SK-N-SH (cell line): ENCODE results near the gene SERPINA3. TPM values are rescaled to one million over a fixed set of nuclear protein-coding genes. Genes with fewer than 3 reads are reported as not detected.

ENCODE experiments used
- CTCF ChIA-PET: fragments of 300-600, 350-600 bp; formaldehyde crosslinking; extraction: SDS; loops from one replicate; lab custom pipeline; 2021; lab: Yijun Ruan, JAX
- POLR2A ChIA-PET: fragments of 350-600 bp; sonication (Branson Sonifier 250); formaldehyde crosslinking; extraction: SDS; loops from one replicate; lab custom pipeline; 2020; ENCODE audit warnings: antibody characterized with exemption, inconsistent platforms; lab: Yijun Ruan, JAX
- DNase-seq: peaks from one replicate; pipeline ENCODE4 v3.0.0; 2012
- H2AFZ ChIP-seq: fragments of 200-600 bp; sonication (generic); 2 replicates; pipeline ENCODE4 v1.8.1; 2016; ENCODE audit warnings: antibody characterized with exemption, mild to moderate bottlenecking, low read depth
- H3F3A ChIP-seq: fragments of 200-600 bp; sonication (generic); replicated peaks from 2 replicates; pipeline ENCODE3; 2016; ENCODE audit warnings: antibody characterized with exemption, mild to moderate bottlenecking; ENCODE audit not compliant: insufficient read depth
- H3K27ac ChIP-seq, 2 experiments: fragments of 200-500 bp in 1 of 2; fragments of 200-600 bp in 1 of 2; sonication (Bioruptor generic) in 1 of 2; sonication (generic), shearing (Covaris generic) in 1 of 2; 2 replicates each; pipeline versions ENCODE4 v1.5.1 to v1.6.1; 2014 to 2016; ENCODE audit warnings: low read depth in 2 of 2, inconsistent platforms in 1 of 2, low read length in 1 of 2, mild to moderate bottlenecking in 1 of 2, mixed read lengths in 1 of 2
- H3K27me3 ChIP-seq: fragments of 200-600 bp; sonication (generic), shearing (Covaris generic); 2 replicates; pipeline ENCODE4 v1.6.1; 2016; ENCODE audit warnings: mixed run types; ENCODE audit not compliant: insufficient read depth
- H3K36me3 ChIP-seq, 2 experiments: fragments of 200-500 bp in 1 of 2; fragments of 200-600 bp in 1 of 2; sonication (Bioruptor generic) in 1 of 2; sonication (generic) in 1 of 2; replicated peaks in 1 of 2; 2 replicates each; pipeline versions ENCODE3 to v1.5.1; 2014 to 2016; ENCODE audit warnings: low read length in 1 of 2, mild to moderate bottlenecking in 1 of 2; ENCODE audit not compliant: insufficient read depth in 2 of 2, control insufficient read depth in 1 of 2
- H3K4me1 ChIP-seq, 2 experiments: fragments of 200-500 bp in 1 of 2; fragments of 200-600 bp in 1 of 2; sonication (Bioruptor generic) in 1 of 2; sonication (generic), shearing (Covaris generic) in 1 of 2; 2 replicates each; pipeline versions ENCODE4 v1.5.1 to v1.6.1; 2014 to 2016; ENCODE audit warnings: low read depth in 1 of 2, low read length in 1 of 2, mixed run types in 1 of 2; ENCODE audit not compliant: insufficient read depth in 2 of 2, control insufficient read depth in 1 of 2
- H3K4me2 ChIP-seq: fragments of 200-600 bp; sonication (generic), shearing (Covaris generic); 2 replicates; pipeline ENCODE4 v1.6.1; 2017; ENCODE audit warnings: mixed run types
- H3K4me3 ChIP-seq, 2 experiments: fragments of 200-500 bp in 1 of 2; fragments of 200-600 bp in 1 of 2; sonication (Bioruptor generic) in 1 of 2; sonication (generic), shearing (Covaris generic) in 1 of 2; 2 replicates each; pipeline versions ENCODE4 v1.5.1 to v1.8.1; 2014 to 2016; ENCODE audit warnings: low read depth in 2 of 2, inconsistent platforms in 1 of 2, low read length in 1 of 2, mild to moderate bottlenecking in 1 of 2, mixed read lengths in 1 of 2, moderate library complexity in 1 of 2
- H3K79me2 ChIP-seq: fragments of 200-600 bp; sonication (generic); 2 replicates; pipeline ENCODE4 v1.8.1; 2017; ENCODE audit warnings: mild to moderate bottlenecking; ENCODE audit not compliant: insufficient read depth
- H3K9ac ChIP-seq: fragments of 200-600 bp; sonication (generic); 2 replicates; pipeline ENCODE4 v1.6.1; 2017; ENCODE audit warnings: mixed run types
- H3K9me2 ChIP-seq: fragments of 200-600 bp; sonication (generic); 2 replicates; pipeline ENCODE4 v1.6.1; 2017; ENCODE audit warnings: mixed run types
- H3K9me3 ChIP-seq: fragments of 200-600 bp; sonication (generic); 2 replicates; pipeline ENCODE4 v1.6.1; 2017; ENCODE audit warnings: mixed run types, mild to moderate bottlenecking, moderate library complexity
- H4K20me1 ChIP-seq: fragments of 200-600 bp; sonication (generic); 2 replicates; pipeline ENCODE4 v1.6.1; 2017; ENCODE audit warnings: mild to moderate bottlenecking, mixed run types; ENCODE audit not compliant: insufficient read depth
- CHD2 ChIP-seq: fragments of 150-350 bp; IDR thresholded peaks from 2 replicates; pipeline ENCODE4 v1.6.1; 2018; ENCODE audit warnings: low read length; ENCODE audit not compliant: partially characterized antibody
- CTCF ChIP-seq: fragments of 200-600 bp; sonication (generic); IDR thresholded peaks from 2 replicates; pipeline ENCODE4 v1.6.1; 2017; ENCODE audit warnings: antibody characterized with exemption, mild to moderate bottlenecking, moderate library complexity
- EP300 ChIP-seq, 2 experiments: IDR thresholded peaks; 2 replicates each; pipeline versions ENCODE4 v1.4.0 to v1.6.1; 2012; ENCODE audit warnings: borderline replicate concordance in 1 of 2, low read depth in 1 of 2, low read length in 1 of 2
- EZH2phosphoT487 ChIP-seq: fragments of 200-600 bp; sonication (generic); IDR thresholded peaks from 2 replicates; pipeline ENCODE4 v1.6.1; 2017; ENCODE audit warnings: low read depth, mixed run types, mild to moderate bottlenecking, antibody characterized with exemption, moderate library complexity, borderline replicate concordance
- FOSL2 ChIP-seq: IDR thresholded peaks from 2 replicates; pipeline ENCODE4 v1.4.0; 2012; ENCODE audit warnings: low read depth, mild to moderate bottlenecking, moderate library complexity, borderline replicate concordance
- FOXJ3 ChIP-seq: sonication (generic); formaldehyde crosslinking; IDR thresholded peaks from 2 replicates; pipeline ENCODE4 v1.5.1; 2020; ENCODE audit warnings: mild to moderate bottlenecking, missing genetic modification reagents
- FOXM1 ChIP-seq: IDR thresholded peaks from 2 replicates; pipeline ENCODE4 v1.4.0; 2012; ENCODE audit warnings: low read depth, mild to moderate bottlenecking
- GATA2 ChIP-seq: sonication (generic); formaldehyde crosslinking; IDR thresholded peaks from 2 replicates; pipeline ENCODE4 v1.5.0; 2020; ENCODE audit warnings: mild to moderate bottlenecking, missing genetic modification reagents
- MAX ChIP-seq: IDR thresholded peaks from 2 replicates; pipeline ENCODE4 v1.4.0; 2012; ENCODE audit warnings: low read depth
- MEF2A ChIP-seq: IDR thresholded peaks from 2 replicates; pipeline ENCODE4 v1.4.0; 2012; ENCODE audit warnings: low read depth, borderline replicate concordance
- NFIC ChIP-seq: IDR thresholded peaks from 2 replicates; pipeline ENCODE4 v1.4.0; 2012; ENCODE audit warnings: borderline replicate concordance
- NRF1 ChIP-seq: IDR thresholded peaks from 2 replicates; pipeline ENCODE4 v1.6.1; 2012; ENCODE audit warnings: low read depth, mild to moderate bottlenecking, low read length
- POLR2AphosphoS5 ChIP-seq: IDR thresholded peaks from 2 replicates; pipeline ENCODE4 v1.6.1; 2012; ENCODE audit warnings: low read depth, low read length
- RCOR1 ChIP-seq: fragments of 150-350 bp; IDR thresholded peaks from 2 replicates; pipeline ENCODE4 v1.6.1; 2017; ENCODE audit warnings: antibody characterized with exemption, low read length
- RFX5 ChIP-seq: IDR thresholded peaks from 2 replicates; pipeline ENCODE4 v1.6.1; 2012; ENCODE audit warnings: mild to moderate bottlenecking, improper control_type of control experiment, low read length
- RXRA ChIP-seq: IDR thresholded peaks from 2 replicates; pipeline ENCODE4 v1.4.0; 2012; ENCODE audit warnings: low read depth, mild to moderate bottlenecking, borderline replicate concordance
- SMC3 ChIP-seq: IDR thresholded peaks from 2 replicates; pipeline ENCODE4 v1.6.1; 2012; ENCODE audit warnings: low read depth, low read length, improper control_type of control experiment
- TEAD4 ChIP-seq: IDR thresholded peaks from 2 replicates; pipeline ENCODE4 v1.4.0; 2012; ENCODE audit warnings: mild to moderate bottlenecking, borderline replicate concordance; ENCODE audit not compliant: insufficient read depth
- YY1 ChIP-seq: IDR thresholded peaks from 2 replicates; pipeline ENCODE4 v1.4.0; 2012; ENCODE audit warnings: low read depth, mild to moderate bottlenecking
- WGBS: methylation state at CpG from one replicate; pipeline ENCODE4 v1.1.6; 2017; ENCODE audit warnings: low lambda C conversion rate; 5-methylcytosine and 5-hydroxymethylcytosine counted together
- polyA plus RNA-seq, 3 experiments: library from polyadenylated mRNA; depleted of rRNA; stranded (reverse); fragments of >200 nt; gene quantifications; 2 replicates each; pipeline ENCODE4 v1.2.3, GENCODE V29; 2012
- TF ChIP-seq, protein P1 (sequence below): IDR thresholded peaks from 2 replicates; pipeline ENCODE4; 2012
- TF ChIP-seq, protein P2 (sequence below): fragments of 150-350 bp; IDR thresholded peaks from 2 replicates; pipeline ENCODE4 v1.6.1; 2016; ENCODE audit warnings: mild to moderate bottlenecking, low read depth, low read length

SERPINA3 gene
- polyA plus RNA-seq, 1 of the 3 experiments (the other 2 are of a cell fraction) = 0.25 TPM

DNA sequence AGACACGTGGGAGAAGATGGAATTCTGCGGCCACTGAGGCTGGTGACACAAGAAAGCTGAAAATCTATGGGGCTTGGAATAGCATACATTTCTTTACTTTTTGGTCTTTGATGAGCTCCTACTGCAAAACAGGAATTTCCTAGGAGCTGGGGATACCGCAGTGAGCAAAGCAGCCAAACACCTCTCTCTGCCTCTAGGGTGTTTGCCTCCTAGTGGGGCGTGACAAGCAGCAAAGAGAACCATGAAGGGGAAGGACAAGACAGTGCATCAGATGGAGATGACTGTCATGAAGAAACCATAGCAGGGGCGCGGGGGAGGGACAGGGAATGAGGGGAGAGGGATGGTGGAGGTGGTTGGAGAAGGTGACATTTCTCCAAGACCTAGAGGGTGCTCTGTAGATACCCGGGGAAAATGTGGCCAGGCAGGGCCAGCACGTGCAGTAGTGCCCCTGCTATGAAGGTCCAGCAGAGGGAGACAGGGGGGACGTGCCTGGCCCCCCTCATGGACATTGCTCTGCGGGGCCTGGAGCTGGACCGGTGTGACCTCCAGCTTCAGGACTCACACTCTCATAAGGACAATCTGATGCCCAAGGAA, 58.6 kb downstream of the SERPINA3 start:
- 63% methylated on average over 9 of the region's 11 CpGs for WGBS
- no peak overlapping the region for H3K4me2 ChIP-seq
- no peaks in the 10 kb centered on the region for H3K27me3 ChIP-seq
- no peaks in the 10 kb centered on the region for H4K20me1 ChIP-seq
- DNase-seq = no peak
- no peaks in the 10 kb centered on the region for H3K9me2 ChIP-seq
- no peaks in the 10 kb centered on the region for H3K9me3 ChIP-seq
- H3K4me3 ChIP-seq = no peak overlapping the region
- no peak overlapping the region for H3K27ac ChIP-seq
- H2AFZ ChIP-seq = no peak overlapping the region
- TF ChIP-seq EP300 (IDR thresholded peaks at IDR 0.05; ENCODE audit: borderline replicate concordance in 1 of 2, low read depth in 1 of 2, low read length in 1 of 2) (no peak), CTCF (no peak), YY1 (no peak), RXRA (no peak), GATA2 (CRISPR knock-in tag) (no peak), NRF1 (no peak), FOXJ3 (CRISPR knock-in tag) (no peak), FOXM1 (no peak), NFIC (no peak), MAX (no peak), CHD2 (no peak), RFX5 (no peak)
- H3K36me3 ChIP-seq = no peaks in the 10 kb centered on the region
- H3K9ac ChIP-seq = no peak overlapping the region
- H3F3A ChIP-seq = no peaks in the 10 kb centered on the region
- no peaks in the 10 kb centered on the region for H3K79me2 ChIP-seq
- CTCF ChIA-PET = no interaction called here
- no peaks in the 10 kb centered on the region for H3K4me1 ChIP-seq
- POLR2A ChIA-PET = no interaction called here

DNA sequence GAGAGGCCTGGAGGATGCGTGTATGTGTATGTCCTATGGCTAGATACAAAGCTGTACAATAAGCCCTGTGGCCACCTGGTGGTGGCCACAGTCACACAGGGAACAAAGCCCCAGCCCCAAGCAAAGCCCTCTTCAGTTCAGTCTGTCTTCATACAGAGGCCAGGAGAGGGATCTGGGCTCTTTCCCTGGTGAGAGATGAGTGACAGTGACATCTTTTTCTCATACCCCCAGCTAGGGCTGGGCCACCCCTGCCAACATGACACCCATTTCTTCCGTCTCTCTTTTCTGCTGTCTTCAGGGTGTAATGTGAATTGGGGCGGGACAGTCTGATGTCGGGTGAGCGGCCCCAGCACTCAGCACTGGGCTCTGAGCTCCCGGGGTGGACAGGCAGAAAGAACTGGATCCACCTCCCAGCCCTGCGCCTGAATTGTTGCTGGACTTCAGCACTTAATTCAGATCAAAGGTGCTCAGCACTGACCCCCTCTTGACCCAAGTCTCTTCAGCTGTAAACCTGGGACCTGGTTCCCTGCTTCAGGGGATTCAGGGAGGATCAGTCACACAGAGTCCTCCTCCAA, 59.8 kb downstream of the SERPINA3 start:
- ChIA-PET CTCF (no interaction called here), POLR2A (no interaction called here)
- no peak overlapping the region for H3K27ac ChIP-seq
- H2AFZ ChIP-seq = no peak overlapping the region
- no peak overlapping the region for H3K4me2 ChIP-seq
- no peak for DNase-seq
- H3F3A ChIP-seq = no peaks in the 10 kb centered on the region
- H3K9me3 ChIP-seq = no peaks in the 10 kb centered on the region
- H3K36me3 ChIP-seq = no peaks in the 10 kb centered on the region
- no peak overlapping the region for H3K4me3 ChIP-seq
- no peaks in the 10 kb centered on the region for H3K79me2 ChIP-seq
- no peaks in the 10 kb centered on the region for H3K4me1 ChIP-seq
- no peaks in the 10 kb centered on the region for H3K9me2 ChIP-seq
- no peak overlapping the region for H3K9ac ChIP-seq
- H3K27me3 ChIP-seq = no peaks in the 10 kb centered on the region
- no peaks in the 10 kb centered on the region for H4K20me1 ChIP-seq
- 73% methylated on average over 3 of the region's 7 CpGs for WGBS
- TF ChIP-seq SMC3 (no peak), MEF2A (no peak), FOXM1 (no peak), FOSL2 (no peak), CTCF (no peak), EZH2phosphoT487 (no peak), POLR2AphosphoS5 (no peak), YY1 (no peak), TEAD4 (no peak), NFIC (no peak), RCOR1 (no peak)
- TF ChIP-seq, protein P1, sequence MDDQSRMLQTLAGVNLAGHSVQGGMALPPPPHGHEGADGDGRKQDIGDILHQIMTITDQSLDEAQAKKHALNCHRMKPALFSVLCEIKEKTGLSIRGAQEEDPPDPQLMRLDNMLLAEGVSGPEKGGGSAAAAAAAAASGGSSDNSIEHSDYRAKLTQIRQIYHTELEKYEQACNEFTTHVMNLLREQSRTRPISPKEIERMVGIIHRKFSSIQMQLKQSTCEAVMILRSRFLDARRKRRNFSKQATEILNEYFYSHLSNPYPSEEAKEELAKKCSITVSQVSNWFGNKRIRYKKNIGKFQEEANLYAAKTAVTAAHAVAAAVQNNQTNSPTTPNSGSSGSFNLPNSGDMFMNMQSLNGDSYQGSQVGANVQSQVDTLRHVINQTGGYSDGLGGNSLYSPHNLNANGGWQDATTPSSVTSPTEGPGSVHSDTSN = no peak
- TF ChIP-seq, protein P2, sequence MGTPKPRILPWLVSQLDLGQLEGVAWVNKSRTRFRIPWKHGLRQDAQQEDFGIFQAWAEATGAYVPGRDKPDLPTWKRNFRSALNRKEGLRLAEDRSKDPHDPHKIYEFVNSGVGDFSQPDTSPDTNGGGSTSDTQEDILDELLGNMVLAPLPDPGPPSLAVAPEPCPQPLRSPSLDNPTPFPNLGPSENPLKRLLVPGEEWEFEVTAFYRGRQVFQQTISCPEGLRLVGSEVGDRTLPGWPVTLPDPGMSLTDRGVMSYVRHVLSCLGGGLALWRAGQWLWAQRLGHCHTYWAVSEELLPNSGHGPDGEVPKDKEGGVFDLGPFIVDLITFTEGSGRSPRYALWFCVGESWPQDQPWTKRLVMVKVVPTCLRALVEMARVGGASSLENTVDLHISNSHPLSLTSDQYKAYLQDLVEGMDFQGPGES = no peak
